Endodermal cell (in vitro differentiated cells): ENCODE results near the gene FAIM2. TPM values are rescaled to one million over a fixed set of nuclear protein-coding genes. Genes with fewer than 3 reads are reported as not detected.
A peak's percentile ranks its signal among the peaks of the same experiment; 100 is the strongest.

Experiments
- DNase-seq: peaks from one replicate; pipeline ENCODE4 v3.0.0-alpha.2; 2017
- H3K27ac ChIP-seq: 2 replicates; pipeline ENCODE4 v1.5.1; 2013; ENCODE audit warnings: mild to moderate bottlenecking, low read depth, low read length, moderate library complexity
- H3K27me3 ChIP-seq: 2 replicates; pipeline ENCODE4 v1.6.1; 2013; ENCODE audit warnings: mild to moderate bottlenecking, low read length, moderate library complexity; ENCODE audit not compliant: insufficient read depth, control insufficient read depth, poor library complexity, severe bottlenecking
- H3K36me3 ChIP-seq: 2 replicates; pipeline ENCODE4 v1.7.0; 2013; ENCODE audit warnings: mild to moderate bottlenecking, low read length, moderate library complexity; ENCODE audit not compliant: control insufficient read depth, insufficient read depth
- H3K4me1 ChIP-seq: one replicate; pipeline ENCODE4 v1.7.0; 2013; ENCODE audit warnings: low read length; ENCODE audit not compliant: control insufficient read depth, insufficient read depth
- H3K4me3 ChIP-seq: 2 replicates; pipeline ENCODE4 v1.5.1; 2013; ENCODE audit warnings: mild to moderate bottlenecking, low read length, moderate library complexity
- H3K9ac ChIP-seq: 2 replicates; pipeline ENCODE4 v1.6.1; 2013; ENCODE audit warnings: mild to moderate bottlenecking, low read length, moderate library complexity; ENCODE audit not compliant: poor library complexity, severe bottlenecking; ENCODE audit errors: extremely low read depth
- H3K9me3 ChIP-seq: 2 replicates; pipeline ENCODE4 v1.6.1; 2013; ENCODE audit warnings: mild to moderate bottlenecking, low read length, moderate library complexity; ENCODE audit not compliant: control insufficient read depth
- H3K27ac Mint-ChIP-seq: 2 replicates; pipeline ENCODE4 v1.8.0; 2020; ENCODE audit warnings: mixed read lengths
- H3K27me3 Mint-ChIP-seq: 2 replicates; pipeline ENCODE4 v1.8.0; 2021; ENCODE audit warnings: mild to moderate bottlenecking, mixed read lengths; ENCODE audit not compliant: insufficient read depth
- H3K36me3 Mint-ChIP-seq: 2 replicates; pipeline ENCODE4 v1.8.0; 2020; ENCODE audit warnings: low read depth, mixed read lengths
- H3K4me1 Mint-ChIP-seq: 2 replicates; pipeline ENCODE4 v1.8.0; 2020; ENCODE audit warnings: mixed read lengths
- H3K4me3 Mint-ChIP-seq: 2 replicates; pipeline ENCODE4 v1.8.0; 2020; ENCODE audit warnings: mild to moderate bottlenecking, moderate library complexity, mixed read lengths
- H3K9me3 Mint-ChIP-seq: 2 replicates; pipeline ENCODE4 v1.8.0; 2020; ENCODE audit warnings: mild to moderate bottlenecking, mixed read lengths
- WGBS, 2 experiments: methylation state at CpG; one replicate each; pipeline versions ENCODE4 v1.1.5 to v1.1.7; 2013; ENCODE audit warnings: missing lambda C conversion rate in 2 of 2, mixed read lengths in 1 of 2; ENCODE audit not compliant: insufficient coverage in 1 of 2, insufficient read length in 1 of 2; 5-methylcytosine and 5-hydroxymethylcytosine counted together
- total RNA-seq, 2 donors: library from RNA; stranded (reverse); fragmentation: NEBNext Ultra II Directional in 1 of 2; extraction: Animal tissue kit (Norgen Biotek cat#: 25700) in 1 of 2; gene quantifications; 2 replicates in 1 of 2; 3 replicates in 1 of 2; pipeline ENCODE4 v1.2.1, GENCODE V29; 2021
- TF ChIP-seq, protein P1 (sequence below): fragments of 200-600 bp; sonication (generic); conservative IDR thresholded peaks from 2 replicates; pipeline ENCODE4 v1.5.0; 2021; ENCODE audit warnings: antibody characterized with exemption, mild to moderate bottlenecking

FAIM2 gene
- total RNA-seq, 2 donors from 2014 or later: not detected

DNA sequence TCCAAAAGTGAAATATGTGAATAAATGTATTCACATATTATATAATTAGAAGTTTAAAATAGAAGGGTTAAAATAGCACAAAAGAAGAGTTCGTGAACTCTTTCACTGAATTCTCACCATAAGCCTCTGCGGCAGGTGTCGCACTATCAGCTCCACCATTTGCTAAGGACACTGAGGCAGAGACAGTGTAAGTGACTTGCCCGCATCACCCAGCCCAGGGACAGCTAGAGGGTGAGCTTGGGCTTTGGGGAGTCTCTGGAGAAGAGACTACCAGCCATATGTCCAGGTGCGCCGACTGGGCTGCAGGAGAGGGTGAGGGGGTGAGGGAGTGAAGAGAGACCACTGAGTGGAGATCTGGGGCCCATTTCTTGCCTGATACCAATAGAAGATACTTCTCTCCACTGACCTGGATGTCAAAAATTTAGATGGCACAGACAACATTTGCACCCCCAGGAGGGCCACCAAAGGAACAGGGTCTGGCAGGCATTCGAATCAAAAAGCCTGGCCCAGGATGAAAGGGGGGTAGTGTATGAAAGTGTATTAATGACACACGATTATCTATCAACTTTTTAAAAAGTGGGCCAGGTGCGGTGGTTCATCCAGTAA, 28.5 kb downstream of the FAIM2 start:
- Mint-ChIP-seq H3K27ac (no peak overlapping the region), H3K4me3 (no peak overlapping the region), H3K36me3 (no peaks in the 10 kb centered on the region), H3K9me3 (peaks cover 14% of the 10 kb centered on the region), H3K27me3 (peaks cover 5% of the 10 kb centered on the region), H3K4me1 (no peaks in the 10 kb centered on the region)
- peak; percentile 38 for DNase-seq
- 92 to 98% methylated on average over 9 of the region's 9 CpGs for WGBS, 2 experiments
- Histone ChIP-seq H3K36me3 (no peaks in the 10 kb centered on the region), H3K9me3 (no peaks in the 10 kb centered on the region), H3K27ac (no peak overlapping the region), H3K27me3 (no peaks in the 10 kb centered on the region), H3K4me3 (no peak overlapping the region), H3K9ac (no peak overlapping the region), H3K4me1 (no peaks in the 10 kb centered on the region)
- TF ChIP-seq, protein P1, sequence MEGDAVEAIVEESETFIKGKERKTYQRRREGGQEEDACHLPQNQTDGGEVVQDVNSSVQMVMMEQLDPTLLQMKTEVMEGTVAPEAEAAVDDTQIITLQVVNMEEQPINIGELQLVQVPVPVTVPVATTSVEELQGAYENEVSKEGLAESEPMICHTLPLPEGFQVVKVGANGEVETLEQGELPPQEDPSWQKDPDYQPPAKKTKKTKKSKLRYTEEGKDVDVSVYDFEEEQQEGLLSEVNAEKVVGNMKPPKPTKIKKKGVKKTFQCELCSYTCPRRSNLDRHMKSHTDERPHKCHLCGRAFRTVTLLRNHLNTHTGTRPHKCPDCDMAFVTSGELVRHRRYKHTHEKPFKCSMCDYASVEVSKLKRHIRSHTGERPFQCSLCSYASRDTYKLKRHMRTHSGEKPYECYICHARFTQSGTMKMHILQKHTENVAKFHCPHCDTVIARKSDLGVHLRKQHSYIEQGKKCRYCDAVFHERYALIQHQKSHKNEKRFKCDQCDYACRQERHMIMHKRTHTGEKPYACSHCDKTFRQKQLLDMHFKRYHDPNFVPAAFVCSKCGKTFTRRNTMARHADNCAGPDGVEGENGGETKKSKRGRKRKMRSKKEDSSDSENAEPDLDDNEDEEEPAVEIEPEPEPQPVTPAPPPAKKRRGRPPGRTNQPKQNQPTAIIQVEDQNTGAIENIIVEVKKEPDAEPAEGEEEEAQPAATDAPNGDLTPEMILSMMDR: no peak

DNA sequence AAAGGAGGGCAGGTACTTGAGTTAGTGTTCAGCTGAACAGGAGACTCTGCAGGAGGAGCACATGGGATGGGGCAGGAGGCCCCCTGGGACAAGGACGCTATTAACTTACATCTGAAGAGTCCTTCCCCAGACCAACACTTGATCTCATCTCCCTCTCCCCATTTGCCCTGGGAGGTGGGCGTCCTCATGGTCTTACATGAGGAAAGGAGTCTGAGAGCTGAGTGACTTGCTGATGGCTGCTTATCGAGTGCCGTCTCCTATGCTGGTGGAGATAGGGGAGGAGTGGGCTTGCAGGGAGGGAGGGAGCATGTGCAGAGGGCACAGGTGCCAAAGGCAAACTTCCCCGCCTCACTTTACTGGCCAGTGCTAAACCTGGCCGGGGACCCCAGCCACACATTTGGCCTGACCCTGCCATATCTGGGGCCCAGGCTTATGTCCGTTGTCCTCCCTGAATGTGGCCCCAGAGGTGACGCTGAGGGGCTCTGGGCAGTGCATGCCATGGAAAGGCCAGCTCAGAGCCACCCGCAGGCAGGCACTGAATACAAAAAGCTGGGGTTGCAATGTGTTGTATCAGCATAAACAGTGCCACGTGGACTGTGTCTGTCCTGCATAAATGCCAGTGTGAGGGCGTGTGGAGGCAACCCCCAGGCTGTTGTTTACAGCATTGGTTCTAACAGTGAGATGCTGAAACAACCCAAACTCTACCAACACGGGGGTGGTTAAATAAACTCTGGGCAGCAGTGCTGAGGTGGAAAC, 29.4 kb downstream of the FAIM2 start:
- TF ChIP-seq, protein P1: no peak
- no peaks in the 10 kb centered on the region for H3K4me1 ChIP-seq
- no peaks in the 10 kb centered on the region for H3K9me3 ChIP-seq
- H3K9ac ChIP-seq: no peak overlapping the region
- no peaks in the 10 kb centered on the region for H3K36me3 ChIP-seq
- H3K27ac Mint-ChIP-seq: no peak overlapping the region
- peaks cover 5% of the 10 kb centered on the region for H3K27me3 Mint-ChIP-seq
- WGBS, 2 experiments: 85 to 89% methylated on average over 6 to 12 of the region's 12 CpGs
- DNase-seq: peak; percentile 42
- no peak overlapping the region for H3K4me3 Mint-ChIP-seq
- H3K36me3 Mint-ChIP-seq: no peaks in the 10 kb centered on the region
- H3K4me1 Mint-ChIP-seq: no peaks in the 10 kb centered on the region
- H3K27ac ChIP-seq: no peak overlapping the region
- H3K27me3 ChIP-seq: no peaks in the 10 kb centered on the region
- H3K4me3 ChIP-seq: no peak overlapping the region
- H3K9me3 Mint-ChIP-seq: peaks cover 7% of the 10 kb centered on the region

DNA sequence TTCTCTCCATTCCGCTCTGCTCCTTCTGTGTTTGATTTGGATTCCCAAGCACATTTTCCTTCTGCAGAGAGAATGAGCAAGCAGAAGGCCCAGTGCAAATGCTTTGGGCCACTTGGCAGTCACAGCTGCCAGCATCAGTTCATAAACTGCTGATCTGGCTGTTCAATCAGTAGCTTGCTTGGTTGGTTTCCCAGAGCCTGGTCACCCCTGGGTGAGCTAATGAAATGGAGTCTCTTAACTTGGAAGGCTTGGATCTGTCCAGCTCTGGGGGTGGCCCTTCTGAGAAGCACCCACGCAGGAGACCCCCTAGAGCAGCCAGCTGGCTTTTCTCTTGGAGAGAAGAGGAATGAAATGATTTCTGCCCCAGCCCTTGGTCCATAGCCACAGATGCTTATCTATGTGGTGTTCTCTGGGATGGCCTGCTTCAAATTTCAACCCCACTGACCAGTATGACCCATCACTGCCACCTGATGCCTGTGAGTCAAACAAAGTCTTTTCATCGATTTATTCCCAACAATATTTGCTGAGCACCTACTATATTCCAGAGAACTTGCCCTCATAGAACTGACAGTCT, 30.3 kb downstream of the FAIM2 start:
- no peak overlapping the region for H3K27ac Mint-ChIP-seq
- Histone ChIP-seq H3K27ac (no peak overlapping the region), H3K4me3 (no peak overlapping the region), H3K9me3 (no peaks in the 10 kb centered on the region), H3K27me3 (no peaks in the 10 kb centered on the region), H3K9ac (no peak overlapping the region), H3K36me3 (no peaks in the 10 kb centered on the region), H3K4me1 (no peaks in the 10 kb centered on the region)
- DNase-seq: peak; percentile 29
- no peaks in the 10 kb centered on the region for H3K36me3 Mint-ChIP-seq
- H3K4me3 Mint-ChIP-seq: no peak overlapping the region
- 94 to 100% methylated on average over 3 of the region's 3 CpGs for WGBS, 2 experiments
- H3K27me3 Mint-ChIP-seq: peaks cover 9% of the 10 kb centered on the region
- TF ChIP-seq, protein P1: no peak
- H3K4me1 Mint-ChIP-seq: no peaks in the 10 kb centered on the region
- no peaks in the 10 kb centered on the region for H3K9me3 Mint-ChIP-seq
